IMR-90 (cell line): ENCODE measurements around the gene LETM1. TPM values are rescaled to one million over a fixed set of nuclear protein-coding genes. Genes with fewer than 3 reads are reported as not detected.

Experiments used
- ATAC-seq: fragments of 200-7000 bp; cut with Tn5 transposase; 2 replicates; pipeline ENCODE4 v1.9.1; 2020; ENCODE audit warnings: low read depth, mild to moderate bottlenecking, moderate library complexity
- BruUV-seq: library from RNA; stranded (reverse); fragments of 400-500 nt; replicated peaks from 2 replicates; lab custom pipeline; 2021; lab: Mats Ljungman, UMichigan
- CTCF ChIA-PET: fragments of 300-600 bp; formaldehyde crosslinking; extraction: SDS; loops from one replicate; lab custom pipeline; 2021; ENCODE audit warnings: antibody characterized with exemption; lab: Yijun Ruan, JAX
- POLR2A ChIA-PET: fragments of 300-600 bp; sonication (Branson Sonifier 250); formaldehyde crosslinking; loops from one replicate; lab custom pipeline; 2022; ENCODE audit warnings: antibody characterized with exemption; ENCODE audit not compliant: unreplicated experiment; lab: Charles Lee
- DNase-seq: peaks from one replicate; pipeline ENCODE4 v3.0.0; 2013
- H2AFZ ChIP-seq: replicated peaks from 2 replicates; pipeline ENCODE3; 2013; ENCODE audit warnings: low read length, mild to moderate bottlenecking; ENCODE audit not compliant: poor library complexity
- H2AK5ac ChIP-seq: 2 replicates; pipeline ENCODE4 v1.6.1; 2013; ENCODE audit warnings: low read depth, low read length, inconsistent platforms
- H2AK9ac ChIP-seq: replicated peaks from 2 replicates; pipeline ENCODE3; 2013; ENCODE audit warnings: mild to moderate bottlenecking, low read depth, low read length, moderate library complexity; ENCODE audit not compliant: poor library complexity
- H2BK120ac ChIP-seq: 2 replicates; pipeline ENCODE4 v1.6.1; 2013; ENCODE audit warnings: low read depth, low read length, inconsistent platforms
- H2BK15ac ChIP-seq: 3 replicates; pipeline ENCODE4 v1.6.1; 2013; ENCODE audit warnings: low read depth, low read length, inconsistent platforms
- H2BK20ac ChIP-seq: 2 replicates; pipeline ENCODE4 v1.6.1; 2013; ENCODE audit warnings: low read depth, mild to moderate bottlenecking, inconsistent platforms, low read length, moderate library complexity
- H2BK5ac ChIP-seq: 2 replicates; pipeline ENCODE4 v1.6.1; 2013; ENCODE audit warnings: mild to moderate bottlenecking, low read depth, low read length, inconsistent platforms; ENCODE audit not compliant: poor library complexity, severe bottlenecking
- H3K14ac ChIP-seq: replicated peaks from 2 replicates; pipeline ENCODE4 v1.6.1; 2013; ENCODE audit warnings: low read depth, low read length, inconsistent platforms
- H3K18ac ChIP-seq: 2 replicates; pipeline ENCODE4 v1.6.1; 2013; ENCODE audit warnings: low read depth, low read length, control low read depth
- H3K23ac ChIP-seq: 2 replicates; pipeline ENCODE4 v1.6.1; 2013; ENCODE audit warnings: low read depth, low read length, inconsistent platforms
- H3K27ac ChIP-seq: 2 replicates; pipeline ENCODE4 v1.5.1; 2013; ENCODE audit warnings: mild to moderate bottlenecking, control low read depth, low read length; ENCODE audit not compliant: insufficient read depth
- H3K27me3 ChIP-seq: 2 replicates; pipeline ENCODE4 v1.6.1; 2013; ENCODE audit warnings: low read length; ENCODE audit not compliant: control insufficient read depth, insufficient read depth
- H3K36me3 ChIP-seq: 2 replicates; pipeline ENCODE4 v1.6.1; 2013; ENCODE audit warnings: low read length, mixed read lengths; ENCODE audit not compliant: control insufficient read depth, insufficient read depth
- H3K4ac ChIP-seq: 2 replicates; pipeline ENCODE4 v1.6.1; 2013; ENCODE audit warnings: low read depth, low read length, inconsistent platforms
- H3K4me1 ChIP-seq: 2 replicates; pipeline ENCODE4 v1.6.1; 2013; ENCODE audit warnings: low read length, mixed read lengths; ENCODE audit not compliant: control insufficient read depth, insufficient read depth
- H3K4me2 ChIP-seq: 2 replicates; pipeline ENCODE4 v1.6.1; 2013; ENCODE audit warnings: low read depth, mild to moderate bottlenecking, control low read depth, low read length, moderate library complexity
- H3K4me3 ChIP-seq: 2 replicates; pipeline ENCODE4 v1.5.1; 2013; ENCODE audit warnings: low read depth, mild to moderate bottlenecking, control low read depth, low read length, moderate library complexity; ENCODE audit not compliant: insufficient read depth
- H3K56ac ChIP-seq: 2 replicates; pipeline ENCODE4 v1.6.1; 2013; ENCODE audit warnings: low read length, inconsistent platforms; ENCODE audit not compliant: insufficient read depth; ENCODE audit errors: extremely low read depth
- H3K79me1 ChIP-seq, 2 experiments: 2 replicates each; pipeline ENCODE4 v1.6.1; 2013; ENCODE audit warnings: low read length in 2 of 2, inconsistent platforms in 1 of 2, low read depth in 1 of 2
- H3K9ac ChIP-seq: 2 replicates; pipeline ENCODE4 v1.6.1; 2013; ENCODE audit warnings: low read depth, low read length, control low read depth
- H3K9me1 ChIP-seq: 2 replicates; pipeline ENCODE4 v1.6.1; 2013; ENCODE audit warnings: low read length, inconsistent platforms; ENCODE audit not compliant: insufficient read depth
- H3K9me3 ChIP-seq: 2 replicates; pipeline ENCODE4 v1.6.1; 2013; ENCODE audit warnings: low read length; ENCODE audit not compliant: control insufficient read depth, insufficient read depth
- H4K20me1 ChIP-seq: 2 replicates; pipeline ENCODE4 v1.6.1; 2013; ENCODE audit warnings: low read length, inconsistent platforms; ENCODE audit not compliant: insufficient read depth
- H4K5ac ChIP-seq: 2 replicates; pipeline ENCODE4 v1.6.1; 2013; ENCODE audit warnings: mild to moderate bottlenecking, low read depth, low read length, control low read depth
- H4K8ac ChIP-seq, 2 experiments: 2 replicates each; pipeline ENCODE4 v1.6.1; 2013; ENCODE audit warnings: low read depth in 2 of 2, low read length in 2 of 2, control low read depth in 1 of 2, inconsistent platforms in 1 of 2
- H4K91ac ChIP-seq: 2 replicates; pipeline ENCODE4 v1.6.1; 2013; ENCODE audit warnings: low read depth, low read length, inconsistent platforms; ENCODE audit not compliant: insufficient read depth
- CTCF ChIP-seq: conservative IDR thresholded peaks from 2 replicates; pipeline ENCODE4 v1.5.1; 2012; ENCODE audit warnings: mild to moderate bottlenecking, low read depth, low read length, improper control_type of control experiment
- FOS ChIP-seq: fragments of 150-350 bp; IDR thresholded peaks from 2 replicates; pipeline ENCODE4 v1.6.1; 2016; ENCODE audit warnings: low read depth, low read length
- POLR2A ChIP-seq: IDR thresholded peaks from 2 replicates; pipeline ENCODE4 v1.6.1; 2012; ENCODE audit warnings: mild to moderate bottlenecking, low read depth, low read length
- RAD21 ChIP-seq: IDR thresholded peaks from 2 replicates; pipeline ENCODE4 v1.6.1; 2012; ENCODE audit warnings: low read length, improper control_type of control experiment
- RCOR1 ChIP-seq: IDR thresholded peaks from 2 replicates; pipeline ENCODE4 v1.6.1; 2012; ENCODE audit warnings: mild to moderate bottlenecking, low read length, improper control_type of control experiment; ENCODE audit not compliant: insufficient replicate concordance
- WGBS, 2 experiments: methylation state at CpG; one replicate each; pipeline versions ENCODE4 v1.1.5 to v1.1.7; 2013; ENCODE audit warnings: missing lambda C conversion rate in 2 of 2; ENCODE audit not compliant: insufficient read length in 1 of 2; ENCODE audit errors: extremely low coverage in 2 of 2; 5-methylcytosine and 5-hydroxymethylcytosine counted together
- dilution Hi-C: fragments of 300-500 bp; cut with HindIII; formaldehyde crosslinking; loops from one replicate; pipeline ENCODE4 v1.14.3; 2018; ENCODE audit warnings: low sequenced_read_pairs; ENCODE audit not compliant: unreplicated experiment
- in situ Hi-C: fragments of 300-500 bp; cut with MboI; formaldehyde crosslinking; loops from 3 replicates; pipeline ENCODE4 v1.14.3; 2019; ENCODE audit warnings: low sequenced_read_pairs, inconsistent platforms, mixed read lengths
- intact Hi-C: fragments of 100-400 bp; cut with micrococcal nuclease; formaldehyde crosslinking; loops from 2 replicates; pipeline ENCODE4 v1.10.0; 2022
- polyA plus RNA-seq, 3 experiments: library from polyadenylated mRNA; depleted of rRNA; stranded (reverse); fragments of >200 nt; gene quantifications; 2 replicates each; pipeline ENCODE4 v1.2.3, GENCODE V29; 2012; ENCODE audit warnings: low replicate concordance in 1 of 3
- total RNA-seq: library from RNA; depleted of rRNA; stranded (reverse); fragments of >200 nt; gene quantifications from 2 replicates; pipeline ENCODE4 v1.2.3, GENCODE V29; 2012
- TF ChIP-seq, protein P1 (sequence below): fragments of 150-350 bp; IDR thresholded peaks from 2 replicates; pipeline ENCODE4 v1.6.1; 2016; ENCODE audit warnings: low read depth, mild to moderate bottlenecking, low read length, moderate library complexity, borderline replicate concordance

Gene LETM1
- total and polyA plus RNA-seq, 2 of the 4 experiments (the other 2 are of a cell fraction): 25.0 to 49.3 TPM

- no peak overlapping the region for H2AFZ ChIP-seq
- no peak overlapping the region; the same call in 1 of the 2 replicates for H2AK5ac ChIP-seq
- peaks cover 29% of the 10 kb centered on the region for H4K20me1 ChIP-seq
- no peak overlapping the region for H4K5ac ChIP-seq
- peak overlapping the region; percentile 93 for H3K4me2 ChIP-seq
- peak overlapping the region; percentile 96 for H3K23ac ChIP-seq
- in situ Hi-C loops (no loop called here), intact Hi-C loops (loop anchor here (2.0 kb wide), 1 partner anchor 26 kb away; no protein-coding TSS in a partner anchor), dilution Hi-C loops (no loop called here)
- POLR2A ChIA-PET: no interaction called here
- BruUV-seq: TSS peak; percentile 35
- no peaks in the 10 kb centered on the region for H3K36me3 ChIP-seq
- WGBS, 2 experiments: no CpG with 5 or more reads among the region's 3 CpGs
- H4K91ac ChIP-seq: peak overlapping the region; percentile 59; the same call in 1 of the 2 replicates
- peak overlapping the region; percentile 91 for H3K56ac ChIP-seq
- peak overlapping the region; percentile 93 for H2BK5ac ChIP-seq
- H3K27me3 ChIP-seq: no peaks in the 10 kb centered on the region
- ATAC-seq (no peak), DNase-seq (peak; percentile 88)
- H2AK9ac ChIP-seq: peak overlapping the region; percentile 3
- peak overlapping the region; percentile 64 to 69; a peak in 3 of 4 replicates for H4K8ac ChIP-seq
- H3K9me3 ChIP-seq: no peaks in the 10 kb centered on the region
- peaks cover 16% of the 10 kb centered on the region for H3K9me1 ChIP-seq
- peak overlapping the region; percentile 31; the same call in 1 of the 2 replicates for H3K18ac ChIP-seq
- peaks cover 19% of the 10 kb centered on the region for H3K4me1 ChIP-seq
- H3K79me1 ChIP-seq: peaks cover 2 to 30% of the 10 kb centered on the region in 2 experiments; a peak in 2 of 4 replicates
- peak overlapping the region; percentile 59; the same call in 1 of the 2 replicates for H3K14ac ChIP-seq
- H3K4me3 ChIP-seq: peak overlapping the region; percentile 96; the same call in 1 of the 2 replicates
- CTCF ChIA-PET: interaction anchor here (0.8 kb wide), 1 partner anchor 16 kb away, joined by 3 read pairs; no protein-coding TSS in a partner anchor
- no peak overlapping the region for H2BK20ac ChIP-seq
- TF ChIP-seq, protein P1, sequence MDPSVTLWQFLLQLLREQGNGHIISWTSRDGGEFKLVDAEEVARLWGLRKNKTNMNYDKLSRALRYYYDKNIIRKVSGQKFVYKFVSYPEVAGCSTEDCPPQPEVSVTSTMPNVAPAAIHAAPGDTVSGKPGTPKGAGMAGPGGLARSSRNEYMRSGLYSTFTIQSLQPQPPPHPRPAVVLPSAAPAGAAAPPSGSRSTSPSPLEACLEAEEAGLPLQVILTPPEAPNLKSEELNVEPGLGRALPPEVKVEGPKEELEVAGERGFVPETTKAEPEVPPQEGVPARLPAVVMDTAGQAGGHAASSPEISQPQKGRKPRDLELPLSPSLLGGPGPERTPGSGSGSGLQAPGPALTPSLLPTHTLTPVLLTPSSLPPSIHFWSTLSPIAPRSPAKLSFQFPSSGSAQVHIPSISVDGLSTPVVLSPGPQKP: no peak
- peak; percentile 43 for TF ChIP-seq RCOR1
- TF ChIP-seq FOS: 0 out of 2 replicates have a peak, but pooled peaks have one; percentile 22
- peak; percentile 87; the same call in 1 of the 2 replicates for TF ChIP-seq POLR2A
- no peak for TF ChIP-seq RAD21
- no peak for TF ChIP-seq CTCF
- no peak overlapping the region for H2BK120ac ChIP-seq
- peak overlapping the region; percentile 91; the same call in 1 of the 2 replicates for H3K9ac ChIP-seq
- 0 out of 2 replicates have a peak overlapping the region, but pooled peaks have one; percentile 58 for H3K27ac ChIP-seq
- peak overlapping the region; percentile 81 for H3K4ac ChIP-seq
- H2BK15ac ChIP-seq: 0 out of 3 replicates have a peak overlapping the region, but pooled peaks have one; percentile 28
Measured at GRCh38 chr4:1872870-1873269, 16.9 kb upstream of the LETM1 start.
